Loucy (cell line): Measurements from ENCODE around the gene KBTBD3.

Experiments used
- H2AFZ ChIP-seq: fragments of 200-600 bp; sonication (generic); 2 replicates; pipeline ENCODE4 v1.6.0; 2016; ENCODE audit warnings: antibody characterized with exemption, mild to moderate bottlenecking, low read length, moderate library complexity
- H3F3A ChIP-seq: fragments of 200-600 bp; 2 replicates; pipeline ENCODE4 v1.6.0; 2016; ENCODE audit warnings: antibody characterized with exemption, low read depth, mild to moderate bottlenecking
- H3K27me3 ChIP-seq: fragments of 200-600 bp; sonication (generic); 2 replicates; pipeline ENCODE4 v1.6.1; 2014; ENCODE audit warnings: low read length, mild to moderate bottlenecking; ENCODE audit not compliant: insufficient read depth, poor library complexity, severe bottlenecking
- H3K36me3 ChIP-seq: fragments of 200-600 bp; sonication (generic); 2 replicates; pipeline ENCODE4 v1.6.1; 2016; ENCODE audit warnings: low read length; ENCODE audit not compliant: insufficient read depth
- H3K4me1 ChIP-seq: fragments of 200-600 bp; sonication (generic); 2 replicates; pipeline ENCODE4 v1.5.1; 2014; ENCODE audit warnings: low read length, mild to moderate bottlenecking; ENCODE audit not compliant: insufficient read depth, poor library complexity, severe bottlenecking
- H3K4me2 ChIP-seq: fragments of 200-600 bp; sonication (generic); 2 replicates; pipeline ENCODE4 v1.6.0; 2014; ENCODE audit warnings: antibody characterized with exemption, low read length, low read depth, mild to moderate bottlenecking; ENCODE audit not compliant: poor library complexity, severe bottlenecking
- H3K4me3 ChIP-seq: fragments of 200-600 bp; sonication (generic); 2 replicates; pipeline ENCODE4 v1.5.1; 2014; ENCODE audit warnings: low read length, mild to moderate bottlenecking, mixed read lengths; ENCODE audit not compliant: poor library complexity, severe bottlenecking
- H3K79me2 ChIP-seq: fragments of 200-600 bp; sonication (generic); 2 replicates; pipeline ENCODE4 v1.6.1; 2014; ENCODE audit warnings: low read length; ENCODE audit not compliant: insufficient read depth
- H3K9ac ChIP-seq: fragments of 200-600 bp; sonication (generic); 2 replicates; pipeline ENCODE4 v1.6.0; 2014; ENCODE audit warnings: mild to moderate bottlenecking, low read depth, low read length, moderate library complexity; ENCODE audit not compliant: poor library complexity, severe bottlenecking
- H3K9me2 ChIP-seq: fragments of 200-600 bp; sonication (generic); replicated peaks from 2 replicates; pipeline ENCODE4 v1.6.1; 2016; ENCODE audit warnings: low read depth, low read length, mixed read lengths
- H3K9me3 ChIP-seq: fragments of 200-600 bp; sonication (generic); 2 replicates; pipeline ENCODE4 v1.6.1; 2014; ENCODE audit warnings: mild to moderate bottlenecking, antibody characterized with exemption, low read length, low read depth; ENCODE audit not compliant: insufficient read depth
- H4K20me1 ChIP-seq: fragments of 200-600 bp; sonication (generic); 2 replicates; pipeline ENCODE4 v1.6.0; 2014; ENCODE audit warnings: antibody characterized with exemption, low read length, mild to moderate bottlenecking; ENCODE audit not compliant: insufficient read depth, poor library complexity, severe bottlenecking
- EZH2phosphoT487 ChIP-seq: fragments of 200-600 bp; IDR thresholded peaks from 2 replicates; pipeline ENCODE4 v1.6.1; 2018; ENCODE audit warnings: antibody characterized with exemption, mild to moderate bottlenecking, moderate library complexity, borderline replicate concordance
- TF ChIP-seq, protein P1 (sequence below): fragments of 200-600 bp; sonication (generic); conservative IDR thresholded peaks from 2 replicates; pipeline ENCODE4 v1.5.1; 2014; ENCODE audit warnings: mild to moderate bottlenecking, antibody characterized with exemption, low read length

The KBTBD3 gene

DNA sequence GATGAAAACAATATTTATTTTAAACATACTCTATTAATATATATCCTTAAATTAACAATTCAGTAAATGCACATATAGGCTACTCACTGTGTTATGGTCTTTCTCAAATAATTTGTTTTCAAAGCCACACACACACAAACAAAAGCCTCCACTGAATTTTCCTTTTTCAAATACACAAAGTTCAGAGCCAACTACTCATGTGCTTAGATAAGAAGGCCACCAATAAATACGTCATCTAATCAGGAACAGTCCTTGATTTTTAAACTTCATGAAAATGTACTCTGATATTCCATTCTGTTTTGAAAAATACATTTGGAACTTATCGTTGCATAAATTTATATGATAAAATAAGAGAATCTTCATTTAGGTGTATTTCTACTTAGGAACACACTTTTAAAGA, 26.0 kb downstream of the KBTBD3 start:
- H3K79me2 ChIP-seq: no peaks in the 10 kb centered on the region
- H3K4me2 ChIP-seq: no peak overlapping the region
- H3K9me3 ChIP-seq: no peaks in the 10 kb centered on the region
- H2AFZ ChIP-seq: no peak overlapping the region
- no peak for TF ChIP-seq EZH2phosphoT487
- TF ChIP-seq, protein P1, sequence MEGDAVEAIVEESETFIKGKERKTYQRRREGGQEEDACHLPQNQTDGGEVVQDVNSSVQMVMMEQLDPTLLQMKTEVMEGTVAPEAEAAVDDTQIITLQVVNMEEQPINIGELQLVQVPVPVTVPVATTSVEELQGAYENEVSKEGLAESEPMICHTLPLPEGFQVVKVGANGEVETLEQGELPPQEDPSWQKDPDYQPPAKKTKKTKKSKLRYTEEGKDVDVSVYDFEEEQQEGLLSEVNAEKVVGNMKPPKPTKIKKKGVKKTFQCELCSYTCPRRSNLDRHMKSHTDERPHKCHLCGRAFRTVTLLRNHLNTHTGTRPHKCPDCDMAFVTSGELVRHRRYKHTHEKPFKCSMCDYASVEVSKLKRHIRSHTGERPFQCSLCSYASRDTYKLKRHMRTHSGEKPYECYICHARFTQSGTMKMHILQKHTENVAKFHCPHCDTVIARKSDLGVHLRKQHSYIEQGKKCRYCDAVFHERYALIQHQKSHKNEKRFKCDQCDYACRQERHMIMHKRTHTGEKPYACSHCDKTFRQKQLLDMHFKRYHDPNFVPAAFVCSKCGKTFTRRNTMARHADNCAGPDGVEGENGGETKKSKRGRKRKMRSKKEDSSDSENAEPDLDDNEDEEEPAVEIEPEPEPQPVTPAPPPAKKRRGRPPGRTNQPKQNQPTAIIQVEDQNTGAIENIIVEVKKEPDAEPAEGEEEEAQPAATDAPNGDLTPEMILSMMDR: no peak
- no peaks in the 10 kb centered on the region for H3K27me3 ChIP-seq
- no peaks in the 10 kb centered on the region for H4K20me1 ChIP-seq
- H3K36me3 ChIP-seq: no peaks in the 10 kb centered on the region
- H3K4me1 ChIP-seq: no peaks in the 10 kb centered on the region
- H3K9ac ChIP-seq: no peak overlapping the region
- H3K4me3 ChIP-seq: no peak overlapping the region
- H3K9me2 ChIP-seq: no peaks in the 10 kb centered on the region
- no peaks in the 10 kb centered on the region for H3F3A ChIP-seq

DNA sequence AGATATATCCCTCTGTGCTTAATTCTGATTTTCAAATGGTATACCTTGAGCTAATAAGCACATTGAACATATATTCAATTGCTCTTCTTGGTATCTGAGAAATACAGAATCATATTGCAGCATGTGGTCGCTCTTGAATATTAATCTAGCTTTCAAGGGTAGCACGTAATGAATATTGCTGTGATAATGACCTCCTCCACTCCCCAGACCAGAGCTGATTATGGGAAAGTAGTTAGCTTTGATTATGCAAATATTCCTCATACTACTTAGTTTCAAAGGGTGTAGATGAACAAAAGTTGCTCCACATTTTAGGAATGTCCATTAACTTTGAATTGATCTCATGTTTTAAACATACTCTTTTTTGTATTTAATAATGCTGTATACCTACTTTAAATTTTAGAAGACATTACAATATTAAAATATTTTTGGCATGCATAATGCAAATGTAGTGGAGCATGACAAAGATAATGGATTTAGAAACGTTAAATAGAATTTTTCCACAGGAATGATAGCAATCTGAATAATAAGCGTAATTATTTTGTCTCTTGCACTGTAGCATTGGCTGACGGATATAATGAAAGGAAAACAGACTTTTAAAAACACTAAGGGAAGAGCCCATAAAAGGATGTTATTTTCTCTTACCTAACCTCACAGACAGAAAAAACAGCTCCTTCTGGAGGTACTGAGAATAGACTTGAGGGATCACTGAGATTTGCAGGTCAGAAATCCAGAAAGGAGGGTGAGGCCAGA, 27.2 kb downstream of the KBTBD3 start:
- Histone ChIP-seq H2AFZ (no peak overlapping the region), H3K9me2 (no peaks in the 10 kb centered on the region), H3K9ac (no peak overlapping the region), H3K36me3 (no peaks in the 10 kb centered on the region), H3K27me3 (no peaks in the 10 kb centered on the region), H3K9me3 (no peaks in the 10 kb centered on the region), H4K20me1 (no peaks in the 10 kb centered on the region), H3K4me3 (no peak overlapping the region), H3F3A (no peaks in the 10 kb centered on the region), H3K79me2 (no peaks in the 10 kb centered on the region), H3K4me2 (no peak overlapping the region), H3K4me1 (no peaks in the 10 kb centered on the region)
- no peak for TF ChIP-seq EZH2phosphoT487
- TF ChIP-seq, protein P1: no peak

GRCh38 chr11:106047631-106048030, 29.5 kb downstream of the KBTBD3 start:
- TF ChIP-seq, protein P1: no peak
- TF ChIP-seq EZH2phosphoT487: no peak
- Histone ChIP-seq H3K36me3 (no peaks in the 10 kb centered on the region), H3K4me3 (no peak overlapping the region), H3K4me1 (no peaks in the 10 kb centered on the region), H3F3A (no peaks in the 10 kb centered on the region), H3K27me3 (no peaks in the 10 kb centered on the region), H4K20me1 (no peaks in the 10 kb centered on the region), H3K9ac (no peak overlapping the region), H3K9me3 (no peaks in the 10 kb centered on the region), H3K79me2 (no peaks in the 10 kb centered on the region), H2AFZ (no peak overlapping the region), H3K4me2 (no peak overlapping the region), H3K9me2 (no peaks in the 10 kb centered on the region)
